HFF-Myc (cell line): Measurements from ENCODE around the gene UACA.

Source experiments
- DNase-seq: peaks from one replicate; pipeline ENCODE4 v3.0.0-alpha.2; 2011; ENCODE audit warnings: low read depth; ENCODE audit errors: extremely low read depth
- H3K4me3 ChIP-seq: replicated peaks from 2 replicates; pipeline ENCODE4 v1.5.1; 2011; ENCODE audit warnings: low read depth, mild to moderate bottlenecking, control low read depth, low read length
- CTCF ChIP-seq: IDR thresholded peaks from 2 replicates; pipeline ENCODE4 v1.5.1; 2012; ENCODE audit warnings: mild to moderate bottlenecking, low read depth, low read length, control low read depth; ENCODE audit errors: missing control alignments

UACA gene

GRCh38 chr15:70722266-70723121 is 40.9 kb downstream of the UACA start:
- H3K4me3 ChIP-seq = no peak overlapping the region
- peak; percentile 54 for TF ChIP-seq CTCF
- no peak for DNase-seq

GRCh38 chr15:70720228-70721016 is 42.9 kb downstream of the UACA start:
- DNase-seq = no peak
- TF ChIP-seq CTCF = no peak
- H3K4me3 ChIP-seq = no peak overlapping the region

- no peak overlapping the region for H3K4me3 ChIP-seq
- no peak for DNase-seq
- no peak for TF ChIP-seq CTCF
Measured at GRCh38 chr15:70717237-70717793, 46.0 kb downstream of the UACA start.

- H3K4me3 ChIP-seq = no peak overlapping the region
- TF ChIP-seq CTCF = no peak
- no peak for DNase-seq
Measured at GRCh38 chr15:70715840-70716485, 47.4 kb downstream of the UACA start.

GRCh38 chr15:70714565-70714964 is 48.8 kb downstream of the UACA start:
- H3K4me3 ChIP-seq = no peak overlapping the region
- no peak for DNase-seq
- TF ChIP-seq CTCF = no peak

- no peak for TF ChIP-seq CTCF
- no peak overlapping the region for H3K4me3 ChIP-seq
- no peak for DNase-seq
Measured at GRCh38 chr15:70714015-70714414, 49.3 kb downstream of the UACA start.
